Inflammatory macrophage treated with lipopolysaccharide for 1 hour (primary cell): ENCODE measurements around the gene ATP2C1.
"Not testable (repeated sequence)": the region's sequence is repeated elsewhere in the genome, so short reads cannot be mapped to it uniquely, and the experiment has no call there.

Source experiments
- DNase-seq, 2 donors: peaks; one replicate each; pipeline ENCODE4 v3.0.0-alpha.2; 2020 to 2022

Gene ATP2C1

GRCh38 chr3:130991126-130991525 is 97.2 kb downstream of the ATP2C1 start:
- no peak for DNase-seq

GRCh38 chr3:130992344-130992743 is 98.5 kb downstream of the ATP2C1 start:
- no peak for DNase-seq

- DNase-seq, result peak; percentile 49 to 84
Measured at GRCh38 chr3:130997289-130997688, 103.4 kb downstream of the ATP2C1 start.

- DNase-seq, result no peak
Measured at GRCh38 chr3:131001071-131001470, 107.2 kb downstream of the ATP2C1 start.

GRCh38 chr3:131004603-131005002 is 110.7 kb downstream of the ATP2C1 start:
- no peak for DNase-seq

GRCh38 chr3:131007256-131007655 is 113.4 kb downstream of the ATP2C1 start:
- DNase-seq, result no peak

GRCh38 chr3:131007782-131008181 is 113.9 kb downstream of the ATP2C1 start:
- no peak for DNase-seq

- DNase-seq, result no peak
Measured at GRCh38 chr3:131008326-131008725, 114.4 kb downstream of the ATP2C1 start.

- no peak for DNase-seq
Measured at GRCh38 chr3:131009698-131010097, 115.8 kb downstream of the ATP2C1 start.

GRCh38 chr3:131018970-131019369 is 125.1 kb downstream of the ATP2C1 start:
- no peak for DNase-seq

GRCh38 chr3:131020122-131020693 is 126.3 kb downstream of the ATP2C1 start:
- peak; percentile 53 to 59 for DNase-seq

- no peak for DNase-seq
Measured at GRCh38 chr3:131025539-131025938, 131.7 kb downstream of the ATP2C1 start.

- peak; percentile 83 to 87 for DNase-seq
Measured at GRCh38 chr3:131026321-131027151, 132.7 kb downstream of the ATP2C1 start, which contains the start of the genes ASTE1 and NEK11. TSS of gene ASTE1 (minus strand) at chr3:131026825. CDS start at chr3:131025306, 1,519 bp downstream. TSS of gene NEK11 (plus strand) at chr3:131026877. CDS start at chr3:131029709, 2,832 bp downstream.

- no peak for DNase-seq
Measured at GRCh38 chr3:131028844-131029243, 135.0 kb downstream of the ATP2C1 start.

- DNase-seq, result no peak
Measured at GRCh38 chr3:131031660-131032059, 137.8 kb downstream of the ATP2C1 start.

GRCh38 chr3:131033480-131034080 is 139.7 kb downstream of the ATP2C1 start:
- DNase-seq, result peak; percentile 35 to 87

- no peak for DNase-seq
Measured at GRCh38 chr3:131036200-131036816, 142.4 kb downstream of the ATP2C1 start.

- no peak for DNase-seq
Measured at GRCh38 chr3:131036986-131037385, 143.1 kb downstream of the ATP2C1 start.

- DNase-seq, result no peak
Measured at GRCh38 chr3:131038326-131038725, 144.4 kb downstream of the ATP2C1 start.

- not testable (repeated sequence) for DNase-seq
Measured at GRCh38 chr3:131042271-131042985, 148.5 kb downstream of the ATP2C1 start.

- no peak for DNase-seq
Measured at GRCh38 chr3:131047582-131047981, 153.7 kb downstream of the ATP2C1 start.

GRCh38 chr3:131048030-131048429 is 154.1 kb downstream of the ATP2C1 start:
- DNase-seq, result no peak

- DNase-seq, result no peak
Measured at GRCh38 chr3:131050001-131050400, 156.1 kb downstream of the ATP2C1 start.
